ENCODE measurements around the gene LCA5L. TPM values are rescaled to one million over a fixed set of nuclear protein-coding genes. Genes with fewer than 3 reads are reported as not detected.

Gene LCA5L
- polyA plus RNA-seq, 1 donor from 2014 or later, result 0.09 TPM

GRCh38 chr21:39367783-39368182, 77.8 kb downstream of the LCA5L start:
- no peak overlapping the region for H3K4me3 ChIP-seq (ENCODE audit: low read length)
- no peaks in the 10 kb centered on the region for H3K9me3 ChIP-seq (ENCODE audit: low read length)
- H3K27me3 ChIP-seq (ENCODE audit: insufficient read depth, low read depth, low read length), result no peaks in the 10 kb centered on the region
- H3K79me2 ChIP-seq (replicated peaks; ENCODE audit: insufficient read depth, low read length), result no peaks in the 10 kb centered on the region
- no peaks in the 10 kb centered on the region for H3F3A ChIP-seq (ENCODE audit: insufficient read depth, low read length, poor library complexity, severe bottlenecking)
- no peaks in the 10 kb centered on the region for H3K9me2 ChIP-seq (ENCODE audit: insufficient read depth, low read length)
- no peak overlapping the region for H2AFZ ChIP-seq (ENCODE audit: low read depth, low read length)
- H3K4me2 ChIP-seq (ENCODE audit: low read length), result no peak overlapping the region
- TF ChIP-seq TAF1 (IDR thresholded peaks at IDR 0.05; ENCODE audit: low read depth) (no peak), RAD21 (conservative IDR thresholded peaks at IDR 0.05) (no peak), EZH2 (IDR thresholded peaks at IDR 0.05; ENCODE audit: borderline replicate concordance, insufficient read depth, low read length, poor library complexity, severe bottlenecking) (no peak), CTCF (IDR thresholded peaks at IDR 0.05; ENCODE audit: poor library complexity, severe bottlenecking) (no peak), MXI1 (conservative IDR thresholded peaks at IDR 0.05; ENCODE audit: poor library complexity, severe bottlenecking) (no peak), POLR2AphosphoS5 (IDR thresholded peaks at IDR 0.05) (no peak), SMC3 (conservative IDR thresholded peaks at IDR 0.05; ENCODE audit: poor library complexity) (no peak), EP300 (conservative IDR thresholded peaks at IDR 0.05; ENCODE audit: poor library complexity, severe bottlenecking) (no peak), REST (IDR thresholded peaks at IDR 0.05; ENCODE audit: borderline replicate concordance) (no peak)
- H3K36me3 ChIP-seq (ENCODE audit: insufficient read depth, low read length), result no peaks in the 10 kb centered on the region
- H3K27ac ChIP-seq (ENCODE audit: low read length), result no peak overlapping the region
- no peak overlapping the region for H3K9ac ChIP-seq (ENCODE audit: low read length)
- no peaks in the 10 kb centered on the region for H4K20me1 ChIP-seq (ENCODE audit: insufficient read depth)

- no peaks in the 10 kb centered on the region for H3F3A ChIP-seq (ENCODE audit: insufficient read depth, low read length, poor library complexity, severe bottlenecking)
- no peaks in the 10 kb centered on the region for H3K9me2 ChIP-seq (ENCODE audit: insufficient read depth, low read length)
- TF ChIP-seq SMC3 (conservative IDR thresholded peaks at IDR 0.05; ENCODE audit: poor library complexity) (no peak), TAF1 (IDR thresholded peaks at IDR 0.05; ENCODE audit: low read depth) (no peak), REST (IDR thresholded peaks at IDR 0.05; ENCODE audit: borderline replicate concordance) (no peak), EP300 (conservative IDR thresholded peaks at IDR 0.05; ENCODE audit: poor library complexity, severe bottlenecking) (no peak), RAD21 (conservative IDR thresholded peaks at IDR 0.05) (no peak), EZH2 (IDR thresholded peaks at IDR 0.05; ENCODE audit: borderline replicate concordance, insufficient read depth, low read length, poor library complexity, severe bottlenecking) (no peak), CTCF (IDR thresholded peaks at IDR 0.05; ENCODE audit: poor library complexity, severe bottlenecking) (no peak), POLR2AphosphoS5 (IDR thresholded peaks at IDR 0.05) (no peak), MXI1 (conservative IDR thresholded peaks at IDR 0.05; ENCODE audit: poor library complexity, severe bottlenecking) (no peak)
- no peaks in the 10 kb centered on the region for H3K79me2 ChIP-seq (replicated peaks; ENCODE audit: insufficient read depth, low read length)
- H3K4me3 ChIP-seq (ENCODE audit: low read length), result no peak overlapping the region
- H3K9ac ChIP-seq (ENCODE audit: low read length), result no peak overlapping the region
- H3K27ac ChIP-seq (ENCODE audit: low read length), result no peak overlapping the region
- no peaks in the 10 kb centered on the region for H3K27me3 ChIP-seq (ENCODE audit: insufficient read depth, low read depth, low read length)
- no peaks in the 10 kb centered on the region for H3K36me3 ChIP-seq (ENCODE audit: insufficient read depth, low read length)
- no peaks in the 10 kb centered on the region for H3K9me3 ChIP-seq (ENCODE audit: low read length)
- no peaks in the 10 kb centered on the region for H4K20me1 ChIP-seq (ENCODE audit: insufficient read depth)
- H2AFZ ChIP-seq (ENCODE audit: low read depth, low read length), result no peak overlapping the region
- H3K4me2 ChIP-seq (ENCODE audit: low read length), result no peak overlapping the region
These were observed 79.0 kb downstream of the LCA5L start for GRCh38 chr21:39366563-39366962.

All from neural cell (in vitro differentiated cells).